ENCODE results near the gene HSD11B1.
A peak's percentile ranks its signal among the peaks of the same experiment; 100 is the strongest.

The HSD11B1 gene

GRCh38 chr1:209746451-209747165 lies 42.0 kb downstream of the HSD11B1 start:
- Mint-ChIP-seq H3K4me3 (no peak overlapping the region), H3K27me3 (no peaks in the 10 kb centered on the region), H3K4me1 (peaks cover 12% of the 10 kb centered on the region), H3K36me3 (no peaks in the 10 kb centered on the region), H3K9me3 (no peaks in the 10 kb centered on the region), H3K27ac (no peak overlapping the region)
- no peak for ATAC-seq (ENCODE audit: low read depth)
- DNase-seq (ENCODE audit: low spot score in 2 of 2), result no peak

- ATAC-seq (ENCODE audit: low read depth) (peak; percentile 92), DNase-seq (ENCODE audit: low spot score in 2 of 2) (peak; percentile 80 to 89)
- Mint-ChIP-seq H3K4me1 (peaks cover 22% of the 10 kb centered on the region), H3K36me3 (no peaks in the 10 kb centered on the region), H3K4me3 (peak overlapping the region; percentile 91), H3K9me3 (no peaks in the 10 kb centered on the region), H3K27ac (peak overlapping the region; percentile 89), H3K27me3 (no peaks in the 10 kb centered on the region)
Measured at GRCh38 chr1:209747580-209748262, 43.1 kb downstream of the HSD11B1 start.

- DNase-seq (ENCODE audit: low spot score in 2 of 2) (no peak), ATAC-seq (ENCODE audit: low read depth) (no peak)
- Mint-ChIP-seq H3K27me3 (no peaks in the 10 kb centered on the region), H3K27ac (peak overlapping the region; percentile 89), H3K4me3 (no peak overlapping the region), H3K4me1 (peaks cover 18% of the 10 kb centered on the region), H3K9me3 (no peaks in the 10 kb centered on the region), H3K36me3 (no peaks in the 10 kb centered on the region)
Measured at GRCh38 chr1:209748620-209749019, 44.0 kb downstream of the HSD11B1 start.

GRCh38 chr1:209749205-209749604 lies 44.6 kb downstream of the HSD11B1 start:
- ATAC-seq (ENCODE audit: low read depth), result no peak
- no peak for DNase-seq (ENCODE audit: low spot score in 2 of 2)
- no peaks in the 10 kb centered on the region for H3K27me3 Mint-ChIP-seq
- H3K4me3 Mint-ChIP-seq, result no peak overlapping the region
- H3K4me1 Mint-ChIP-seq, result peaks cover 18% of the 10 kb centered on the region
- H3K9me3 Mint-ChIP-seq, result no peaks in the 10 kb centered on the region
- no peaks in the 10 kb centered on the region for H3K36me3 Mint-ChIP-seq
- H3K27ac Mint-ChIP-seq, result no peak overlapping the region

GRCh38 chr1:209749670-209750323 lies 45.2 kb downstream of the HSD11B1 start:
- Mint-ChIP-seq H3K9me3 (no peaks in the 10 kb centered on the region), H3K4me1 (peaks cover 18% of the 10 kb centered on the region), H3K27me3 (no peaks in the 10 kb centered on the region), H3K4me3 (no peak overlapping the region), H3K36me3 (no peaks in the 10 kb centered on the region), H3K27ac (no peak overlapping the region)
- ATAC-seq (ENCODE audit: low read depth) (no peak), DNase-seq (ENCODE audit: low spot score in 2 of 2) (no peak)

GRCh38 chr1:209751627-209752231 lies 47.1 kb downstream of the HSD11B1 start:
- Mint-ChIP-seq H3K27me3 (no peaks in the 10 kb centered on the region), H3K4me3 (peak overlapping the region; percentile 6), H3K36me3 (no peaks in the 10 kb centered on the region), H3K9me3 (no peaks in the 10 kb centered on the region), H3K4me1 (peaks cover 35% of the 10 kb centered on the region), H3K27ac (peak overlapping the region; percentile 61)
- ATAC-seq (ENCODE audit: low read depth) (no peak), DNase-seq (ENCODE audit: low spot score in 2 of 2) (no peak)

- no peaks in the 10 kb centered on the region for H3K36me3 Mint-ChIP-seq
Measured at GRCh38 chr1:209752890-209753289, 48.2 kb downstream of the HSD11B1 start.

GRCh38 chr1:209755256-209755655 lies 50.6 kb downstream of the HSD11B1 start:
- peak overlapping the region; percentile 97 for H3K4me3 Mint-ChIP-seq
- DNase-seq (ENCODE audit: low spot score in 2 of 2), result no peak
- peaks cover 13% of the 10 kb centered on the region for H3K36me3 Mint-ChIP-seq
- no peaks in the 10 kb centered on the region for H3K27me3 Mint-ChIP-seq
- H3K9me3 Mint-ChIP-seq, result no peaks in the 10 kb centered on the region
- peak overlapping the region; percentile 85 for H3K27ac Mint-ChIP-seq
- peaks cover 49% of the 10 kb centered on the region for H3K4me1 Mint-ChIP-seq
- no peak for ATAC-seq (ENCODE audit: low read depth)

More at GRCh38 chr1:209752890-209753289, 48.2 kb downstream of the HSD11B1 start:
- Mint-ChIP-seq H3K4me3 (no peak overlapping the region), H3K27ac (no peak overlapping the region), H3K9me3 (no peaks in the 10 kb centered on the region), H3K4me1 (peaks cover 35% of the 10 kb centered on the region), H3K27me3 (no peaks in the 10 kb centered on the region)
- no peak for DNase-seq (ENCODE audit: low spot score in 2 of 2)
- no peak for ATAC-seq (ENCODE audit: low read depth)

GRCh38 chr1:209755926-209756614 lies 51.4 kb downstream of the HSD11B1 start, which contains the start of gene TRAF3IP3:
TSS of gene TRAF3IP3 (plus strand) at chr1:209756053. CDS start at chr1:209760040, 3,987 bp downstream.
- H3K9me3 Mint-ChIP-seq, result no peaks in the 10 kb centered on the region
- H3K4me1 Mint-ChIP-seq, result peaks cover 52% of the 10 kb centered on the region
- ATAC-seq (ENCODE audit: low read depth) (peak; percentile 95), DNase-seq (ENCODE audit: low spot score in 2 of 2) (peak; percentile 52 to 69)
- H3K4me3 Mint-ChIP-seq, result peak within 1 kb of the TSS; percentile 97
- H3K36me3 Mint-ChIP-seq, result peaks cover 16% of the 10 kb centered on the region
- no peaks in the 10 kb centered on the region for H3K27me3 Mint-ChIP-seq
- peak within 1 kb of the TSS; percentile 85 for H3K27ac Mint-ChIP-seq

- Mint-ChIP-seq H3K4me1 (peaks cover 50% of the 10 kb centered on the region), H3K4me3 (peak overlapping the region; percentile 97), H3K27ac (peak overlapping the region; percentile 85), H3K36me3 (peaks cover 20% of the 10 kb centered on the region), H3K27me3 (no peaks in the 10 kb centered on the region), H3K9me3 (no peaks in the 10 kb centered on the region)
- DNase-seq (ENCODE audit: low spot score in 2 of 2) (no peak), ATAC-seq (ENCODE audit: low read depth) (peak; percentile 31)
Measured at GRCh38 chr1:209756615-209757445, 52.2 kb downstream of the HSD11B1 start.

- DNase-seq (ENCODE audit: low spot score in 2 of 2) (no peak), ATAC-seq (ENCODE audit: low read depth) (no peak)
- Mint-ChIP-seq H3K27me3 (no peaks in the 10 kb centered on the region), H3K36me3 (peaks cover 33% of the 10 kb centered on the region), H3K27ac (peak overlapping the region; percentile 64), H3K9me3 (no peaks in the 10 kb centered on the region), H3K4me3 (peak overlapping the region; percentile 97), H3K4me1 (peaks cover 51% of the 10 kb centered on the region)
Measured at GRCh38 chr1:209758400-209758799, 53.8 kb downstream of the HSD11B1 start.

GRCh38 chr1:209759829-209760359 lies 55.2 kb downstream of the HSD11B1 start:
- ATAC-seq (ENCODE audit: low read depth), result no peak

More at GRCh38 chr1:209759829-209760359, 55.2 kb downstream of the HSD11B1 start:
- Mint-ChIP-seq H3K27me3 (no peaks in the 10 kb centered on the region), H3K4me3 (peak overlapping the region; percentile 3), H3K27ac (no peak overlapping the region), H3K36me3 (peaks cover 40% of the 10 kb centered on the region), H3K4me1 (peaks cover 53% of the 10 kb centered on the region), H3K9me3 (no peaks in the 10 kb centered on the region)
- no peak for DNase-seq (ENCODE audit: low spot score in 2 of 2)
